Suprapubic skin (tissue), 4 donors: Measurements from ENCODE around the gene PPP1R13B. TPM values are rescaled to one million over a fixed set of nuclear protein-coding genes. Genes with fewer than 3 reads are reported as not detected.

ENCODE experiments used
- DNase-seq, 2 donors: peaks; one replicate each; pipeline ENCODE4 v3.0.0-alpha.2; 2019; ENCODE audit warnings: low spot score in 2 of 2
- H3K27ac ChIP-seq: fragments of 200-600 bp; sonication (generic); one replicate; pipeline ENCODE4 v1.5.1; 2019
- H3K27me3 ChIP-seq: fragments of 200-600 bp; sonication (generic); one replicate; pipeline ENCODE4 v1.5.1; 2019
- H3K36me3 ChIP-seq: fragments of 200-600 bp; sonication (generic); one replicate; pipeline ENCODE4 v1.5.1; 2019
- H3K4me1 ChIP-seq: fragments of 200-600 bp; sonication (generic); one replicate; pipeline ENCODE4 v1.5.1; 2019
- H3K4me3 ChIP-seq: fragments of 200-600 bp; sonication (generic); one replicate; pipeline ENCODE4 v1.5.1; 2019; ENCODE audit warnings: mild to moderate bottlenecking
- H3K9me3 ChIP-seq: fragments of 200-600 bp; sonication (generic); one replicate; pipeline ENCODE4 v1.5.1; 2019
- EP300 ChIP-seq: sonication (generic); formaldehyde crosslinking; IDR thresholded peaks from one replicate; pipeline ENCODE4 v1.6.1; 2017; ENCODE audit warnings: antibody characterized with exemption
- POLR2A ChIP-seq, 2 donors: fragments of 450-650 bp; IDR thresholded peaks; one replicate each; pipeline ENCODE4 v1.6.1; 2017; ENCODE audit warnings: antibody characterized with exemption in 2 of 2, mild to moderate bottlenecking in 2 of 2, moderate library complexity in 2 of 2
- POLR2AphosphoS5 ChIP-seq, 3 donors: sonication (generic); formaldehyde crosslinking; IDR thresholded peaks; one replicate each; pipeline ENCODE4 v1.6.1; 2017; ENCODE audit warnings: antibody characterized with exemption in 3 of 3
- WGBS: methylation state at CpG from one replicate; pipeline ENCODE4 v1.1.5; 2018; 5-methylcytosine and 5-hydroxymethylcytosine counted together
- total RNA-seq, 4 donors: library from RNA; depleted of rRNA; stranded (reverse); fragments of >200 nt; gene quantifications; one replicate each; pipeline ENCODE4 v1.1.0, GENCODE V29; 2016
- TF ChIP-seq, protein P1 (sequence below), 2 donors: fragments of 200-600 bp in 1 of 2; fragments of 450-650 bp in 1 of 2; sonication (generic) in 1 of 2; IDR thresholded peaks; one replicate each; pipeline ENCODE4 v1.5.1; 2016 to 2019; ENCODE audit warnings: antibody characterized with exemption in 2 of 2, mild to moderate bottlenecking in 1 of 2, moderate library complexity in 1 of 2

The PPP1R13B gene
- total RNA-seq, 4 donors from 2014 or later = 21.7 to 51.6 (median 36.4) TPM

DNA sequence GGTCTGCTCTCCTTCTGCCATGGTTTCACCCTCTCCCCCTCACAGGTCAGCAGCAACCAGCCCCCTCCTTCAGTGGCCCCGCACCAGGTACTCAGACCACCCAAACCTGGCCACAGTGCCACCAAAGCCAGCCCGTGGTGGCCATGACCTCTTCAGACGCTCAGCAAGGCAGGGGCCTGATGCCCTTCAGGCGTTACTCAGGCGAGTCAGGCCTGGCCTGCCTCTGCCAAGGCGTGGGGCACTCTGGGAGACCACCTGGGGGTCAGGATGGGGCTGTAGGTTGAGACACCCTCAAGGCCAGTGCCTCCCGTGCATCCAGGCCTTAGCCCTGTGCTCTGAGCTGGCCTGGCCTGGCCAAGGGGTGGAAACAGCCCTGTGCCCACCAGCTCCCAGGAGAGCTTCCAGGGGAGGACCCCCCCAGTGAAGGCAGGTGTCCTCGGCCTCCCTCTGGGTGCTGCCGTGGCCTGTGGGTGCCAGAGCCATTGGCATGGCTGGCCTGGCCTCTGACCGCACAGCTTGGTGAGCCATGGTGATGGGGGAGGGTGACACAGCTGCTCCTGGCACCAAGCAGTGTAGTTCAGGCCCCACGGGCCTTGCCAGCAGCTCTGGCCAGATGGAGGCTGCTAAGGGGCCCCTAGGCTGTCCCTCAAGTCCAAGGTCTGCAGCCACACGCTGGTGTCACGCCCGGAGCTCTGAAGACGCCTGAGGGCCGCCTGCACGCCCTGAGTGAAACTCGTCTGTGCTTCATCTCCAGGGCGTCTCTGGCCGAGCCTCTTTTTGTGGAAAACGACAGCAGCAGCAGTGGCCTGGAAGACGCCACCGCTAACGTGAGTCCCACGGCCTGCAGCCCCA, 147.2 kb downstream of the PPP1R13B start:
- 59% methylated on average over 13 of the region's 25 CpGs for WGBS
- DNase-seq = peak in 1 of 2 donors; percentile 61
- Histone ChIP-seq H3K36me3 (peaks cover 63% of the 10 kb centered on the region), H3K27ac (no peak overlapping the region), H3K4me3 (no peak overlapping the region), H3K27me3 (no peaks in the 10 kb centered on the region), H3K4me1 (peaks cover 48% of the 10 kb centered on the region), H3K9me3 (no peaks in the 10 kb centered on the region)
- no peak for TF ChIP-seq EP300
- TF ChIP-seq POLR2A (IDR thresholded peaks at IDR 0.05) = no peak
- TF ChIP-seq, protein P1, sequence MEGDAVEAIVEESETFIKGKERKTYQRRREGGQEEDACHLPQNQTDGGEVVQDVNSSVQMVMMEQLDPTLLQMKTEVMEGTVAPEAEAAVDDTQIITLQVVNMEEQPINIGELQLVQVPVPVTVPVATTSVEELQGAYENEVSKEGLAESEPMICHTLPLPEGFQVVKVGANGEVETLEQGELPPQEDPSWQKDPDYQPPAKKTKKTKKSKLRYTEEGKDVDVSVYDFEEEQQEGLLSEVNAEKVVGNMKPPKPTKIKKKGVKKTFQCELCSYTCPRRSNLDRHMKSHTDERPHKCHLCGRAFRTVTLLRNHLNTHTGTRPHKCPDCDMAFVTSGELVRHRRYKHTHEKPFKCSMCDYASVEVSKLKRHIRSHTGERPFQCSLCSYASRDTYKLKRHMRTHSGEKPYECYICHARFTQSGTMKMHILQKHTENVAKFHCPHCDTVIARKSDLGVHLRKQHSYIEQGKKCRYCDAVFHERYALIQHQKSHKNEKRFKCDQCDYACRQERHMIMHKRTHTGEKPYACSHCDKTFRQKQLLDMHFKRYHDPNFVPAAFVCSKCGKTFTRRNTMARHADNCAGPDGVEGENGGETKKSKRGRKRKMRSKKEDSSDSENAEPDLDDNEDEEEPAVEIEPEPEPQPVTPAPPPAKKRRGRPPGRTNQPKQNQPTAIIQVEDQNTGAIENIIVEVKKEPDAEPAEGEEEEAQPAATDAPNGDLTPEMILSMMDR (IDR thresholded peaks at IDR 0.05) = no peak
- no peak for TF ChIP-seq POLR2AphosphoS5 (IDR thresholded peaks at IDR 0.05)

DNA sequence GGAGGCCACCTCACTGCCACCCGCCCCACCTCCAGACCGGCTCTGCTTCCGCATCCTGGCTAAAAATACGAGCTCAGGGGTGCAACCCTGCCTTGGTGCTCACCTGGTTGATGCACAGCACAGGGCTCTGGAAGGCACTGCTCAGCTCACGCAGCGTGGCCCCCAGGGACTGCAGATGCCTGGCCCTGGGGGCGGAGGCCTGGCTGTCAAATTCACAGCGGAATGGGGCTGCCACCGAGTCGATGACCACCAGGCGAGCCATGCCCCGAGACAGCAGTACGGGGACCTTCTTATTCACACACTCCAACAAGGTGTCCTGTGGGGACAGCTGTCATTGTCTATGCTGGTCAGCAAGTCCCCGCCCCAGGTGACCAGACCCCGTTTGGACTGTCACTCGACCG, 148.1 kb downstream of the PPP1R13B start:
- H3K4me1 ChIP-seq = peaks cover 55% of the 10 kb centered on the region
- H3K36me3 ChIP-seq = peaks cover 71% of the 10 kb centered on the region

DNA sequence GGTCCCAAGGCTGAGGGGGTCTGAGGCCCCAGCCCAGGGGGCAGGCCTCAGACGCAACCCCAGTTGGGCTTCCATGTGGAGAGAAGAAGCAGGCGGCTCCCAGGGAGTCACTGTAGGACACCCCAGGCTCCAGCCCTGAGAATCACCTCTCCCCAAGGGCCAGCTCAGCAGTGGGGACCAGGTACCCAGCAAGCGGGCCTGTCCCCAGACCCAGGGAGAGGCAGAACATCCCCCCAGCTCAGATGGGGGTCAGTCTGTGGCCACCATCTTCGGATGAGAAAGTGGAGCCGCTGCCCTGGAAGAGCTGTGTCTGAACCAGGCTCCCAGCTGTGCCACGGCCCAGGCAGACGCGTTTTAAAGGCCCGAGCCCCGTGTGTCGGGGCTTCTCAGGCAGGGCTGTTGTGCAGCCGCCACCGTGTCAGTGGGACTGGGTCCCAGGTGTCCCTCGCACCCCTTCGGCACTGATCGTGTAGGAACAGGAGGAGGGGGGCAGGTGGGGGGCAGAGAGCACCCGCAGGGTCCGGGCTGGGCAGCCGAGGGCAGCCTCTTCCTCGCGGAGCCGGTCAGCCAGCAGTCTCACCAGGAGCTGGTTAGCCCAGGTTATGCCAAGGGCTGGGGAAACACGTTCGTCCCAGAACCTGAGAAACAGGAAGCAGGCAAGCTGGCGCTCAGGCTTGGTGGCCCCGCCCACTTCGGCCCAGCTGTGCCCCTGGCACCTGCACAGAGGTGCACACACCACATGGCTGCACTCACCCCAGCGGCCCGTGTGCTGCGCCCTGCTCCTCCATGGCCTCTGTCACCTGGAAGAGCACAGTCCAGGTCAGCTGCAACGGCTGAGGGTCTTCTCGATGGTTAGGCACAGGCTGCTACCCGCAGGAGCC, 148.8 kb downstream of the PPP1R13B start:
- no peaks in the 10 kb centered on the region for H3K27me3 ChIP-seq
- peak overlapping the region; percentile 62 for H3K27ac ChIP-seq
- WGBS = 100% methylated on average over 1 of the region's 33 CpGs
- H3K36me3 ChIP-seq = peaks cover 73% of the 10 kb centered on the region
- no peaks in the 10 kb centered on the region for H3K9me3 ChIP-seq
- no peak overlapping the region for H3K4me3 ChIP-seq
- peak in 1 of 2 donors; percentile 70 for DNase-seq
- H3K4me1 ChIP-seq = peaks cover 61% of the 10 kb centered on the region
- TF ChIP-seq POLR2A (IDR thresholded peaks at IDR 0.05) (no peak), POLR2AphosphoS5 (IDR thresholded peaks at IDR 0.05) (no peak), EP300 (no peak)
- TF ChIP-seq, protein P1 (IDR thresholded peaks at IDR 0.05) = no peak

More for the DNA sequence above, 148.1 kb downstream of the PPP1R13B start:
- DNase-seq = no peak
- Histone ChIP-seq H3K9me3 (no peaks in the 10 kb centered on the region), H3K27ac (no peak overlapping the region), H3K27me3 (no peaks in the 10 kb centered on the region), H3K4me3 (no peak overlapping the region)
- TF ChIP-seq POLR2A (IDR thresholded peaks at IDR 0.05) (no peak), EP300 (no peak), POLR2AphosphoS5 (IDR thresholded peaks at IDR 0.05) (no peak)
- TF ChIP-seq, protein P1 (IDR thresholded peaks at IDR 0.05) = no peak
- 70% methylated on average over 2 of the region's 17 CpGs for WGBS

DNA sequence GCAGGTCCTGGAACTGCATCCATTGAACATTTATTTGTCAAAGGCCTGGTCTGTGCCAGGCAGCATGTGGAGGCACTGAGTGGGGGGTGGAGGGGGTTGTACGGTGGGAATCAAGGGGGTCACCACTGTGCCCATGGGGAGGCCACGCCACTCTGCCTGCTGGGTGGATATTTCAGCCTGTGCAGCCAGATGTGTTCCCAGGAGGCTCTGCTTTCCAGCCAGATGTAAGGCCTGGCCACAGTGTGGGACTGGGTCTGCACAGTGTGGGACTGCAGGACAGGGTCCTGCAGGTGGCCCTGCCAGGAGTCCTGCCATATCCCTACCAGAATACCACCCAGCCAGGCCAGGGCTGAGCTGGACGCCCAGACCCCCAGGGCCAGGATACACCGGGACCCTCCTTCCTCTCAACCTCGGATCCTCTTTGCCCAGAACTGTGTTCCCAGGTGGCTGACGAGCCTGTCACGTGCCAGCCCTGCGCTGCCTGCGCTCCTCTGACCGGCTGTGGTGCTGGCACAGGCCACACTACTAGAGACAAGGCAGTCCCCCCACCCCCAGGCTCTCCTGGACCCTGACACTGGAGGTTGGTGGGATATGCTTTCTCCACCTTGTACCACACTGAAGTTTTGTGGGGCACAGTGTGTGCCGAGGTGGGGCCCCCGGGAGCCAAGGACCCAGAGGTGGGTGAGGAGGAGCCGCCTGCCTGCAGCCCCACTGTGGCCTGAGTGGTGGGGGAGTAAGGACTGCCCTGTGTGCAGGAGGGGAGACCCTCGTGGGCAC, 149.6 kb downstream of the PPP1R13B start:
- Histone ChIP-seq H3K9me3 (no peaks in the 10 kb centered on the region), H3K4me3 (no peak overlapping the region), H3K27ac (peak overlapping the region; percentile 62), H3K27me3 (no peaks in the 10 kb centered on the region), H3K36me3 (peaks cover 73% of the 10 kb centered on the region), H3K4me1 (peaks cover 70% of the 10 kb centered on the region)
- TF ChIP-seq EP300 (no peak), POLR2AphosphoS5 (IDR thresholded peaks at IDR 0.05) (no peak), POLR2A (IDR thresholded peaks at IDR 0.05) (no peak)
- TF ChIP-seq, protein P1 (IDR thresholded peaks at IDR 0.05) = no peak
- WGBS = 85% methylated on average over 8 of the region's 14 CpGs
- DNase-seq = peak in 1 of 2 donors; percentile 61
